ENCODE measurements around the gene PAX2.

The PAX2 gene

GRCh38 chr10:100731407-100732240 lies 13.8 kb upstream of the PAX2 start:
- no peak for DNase-seq (ENCODE audit: low spot score)
- no peak for TF ChIP-seq CTCF (IDR thresholded peaks at IDR 0.05)
- Histone ChIP-seq H3K4me3 (peak overlapping the region; percentile 64), H3K27ac (no peak overlapping the region)

- TF ChIP-seq CTCF (IDR thresholded peaks at IDR 0.05) = no peak
- no peak overlapping the region for H3K4me3 ChIP-seq
- DNase-seq (ENCODE audit: low spot score) = no peak
- no peak overlapping the region for H3K27ac ChIP-seq
These were observed 13.2 kb upstream of the PAX2 start for GRCh38 chr10:100732241-100732596.

- Histone ChIP-seq H3K4me3 (no peak overlapping the region), H3K27ac (no peak overlapping the region)
- DNase-seq (ENCODE audit: low spot score) = no peak
- TF ChIP-seq CTCF (IDR thresholded peaks at IDR 0.05) = no peak
These were observed 12.1 kb upstream of the PAX2 start for GRCh38 chr10:100733329-100733728.

- no peak for DNase-seq (ENCODE audit: low spot score)
- Histone ChIP-seq H3K4me3 (no peak overlapping the region), H3K27ac (no peak overlapping the region)
- no peak for TF ChIP-seq CTCF (IDR thresholded peaks at IDR 0.05)
These were observed 10.9 kb upstream of the PAX2 start for GRCh38 chr10:100734295-100735086.

- Histone ChIP-seq H3K4me3 (no peak overlapping the region), H3K27ac (no peak overlapping the region)
- no peak for TF ChIP-seq CTCF (IDR thresholded peaks at IDR 0.05)
- no peak for DNase-seq (ENCODE audit: low spot score)
These were observed 10.4 kb upstream of the PAX2 start for GRCh38 chr10:100735087-100735336.

- H3K4me3 ChIP-seq = no peak overlapping the region
These were observed 9.8 kb upstream of the PAX2 start for GRCh38 chr10:100735337-100736143.

More at GRCh38 chr10:100735337-100736143, 9.8 kb upstream of the PAX2 start:
- H3K27ac ChIP-seq = no peak overlapping the region
- TF ChIP-seq CTCF (IDR thresholded peaks at IDR 0.05) = no peak
- no peak for DNase-seq (ENCODE audit: low spot score)
